ENCODE data around the gene FANCE.
A peak's percentile ranks its signal among the peaks of the same experiment; 100 is the strongest.

FANCE gene

GRCh38 chr6:35468181-35468979, 16.2 kb downstream of the FANCE start, which contains the start of gene RPL10A:
TSS of gene RPL10A (plus strand) at chr6:35468401. CDS start at chr6:35468435, 34 bp downstream.
- DNase-seq (ENCODE audit: low read depth, low spot score) = peak; percentile 97

GRCh38 chr6:35468980-35469750, 17.0 kb downstream of the FANCE start:
- no peak for DNase-seq (ENCODE audit: low read depth, low spot score)

GRCh38 chr6:35469751-35470662, 17.9 kb downstream of the FANCE start:
- peak; percentile 49 for DNase-seq (ENCODE audit: low read depth, low spot score)

- peak; percentile 34 for DNase-seq (ENCODE audit: low read depth, low spot score)
Measured at GRCh38 chr6:35470663-35471120, 18.6 kb downstream of the FANCE start.

- DNase-seq (ENCODE audit: low read depth, low spot score) = no peak
Measured at GRCh38 chr6:35471836-35472345, 19.8 kb downstream of the FANCE start.

GRCh38 chr6:35473075-35473849, 21.1 kb downstream of the FANCE start:
- peak; percentile 53 for DNase-seq (ENCODE audit: low read depth, low spot score)

GRCh38 chr6:35473850-35474130, 21.7 kb downstream of the FANCE start:
- DNase-seq (ENCODE audit: low read depth, low spot score) = no peak

- peak; percentile 63 for DNase-seq (ENCODE audit: low read depth, low spot score)
Measured at GRCh38 chr6:35474131-35474941, 22.2 kb downstream of the FANCE start.

- DNase-seq (ENCODE audit: low read depth, low spot score) = peak; percentile 35
Measured at GRCh38 chr6:35474942-35475570, 22.9 kb downstream of the FANCE start.

- DNase-seq (ENCODE audit: low read depth, low spot score) = no peak
Measured at GRCh38 chr6:35475573-35475972, 23.4 kb downstream of the FANCE start.

GRCh38 chr6:35476004-35476403, 23.9 kb downstream of the FANCE start:
- no peak for DNase-seq (ENCODE audit: low read depth, low spot score)

GRCh38 chr6:35477028-35477427, 24.9 kb downstream of the FANCE start:
- DNase-seq (ENCODE audit: low read depth, low spot score) = no peak

GRCh38 chr6:35477551-35478179, 25.5 kb downstream of the FANCE start:
- no peak for DNase-seq (ENCODE audit: low read depth, low spot score)

- DNase-seq (ENCODE audit: low read depth, low spot score) = no peak
Measured at GRCh38 chr6:35478259-35478658, 26.1 kb downstream of the FANCE start.

- no peak for DNase-seq (ENCODE audit: low read depth, low spot score)
Measured at GRCh38 chr6:35480176-35480575, 28.0 kb downstream of the FANCE start.

- DNase-seq (ENCODE audit: low read depth, low spot score) = no peak
Measured at GRCh38 chr6:35481226-35481625, 29.1 kb downstream of the FANCE start.

- DNase-seq (ENCODE audit: low read depth, low spot score) = no peak
Measured at GRCh38 chr6:35483062-35483461, 30.9 kb downstream of the FANCE start.

- no peak for DNase-seq (ENCODE audit: low read depth, low spot score)
Measured at GRCh38 chr6:35483490-35483889, 31.4 kb downstream of the FANCE start.

All from ELF-1 (cell line).